KMS-11 (cell line): ENCODE measurements around the gene TARS3.

Experiments used
- H2AFZ ChIP-seq: fragments of 200-600 bp; sonication (generic); 2 replicates; pipeline ENCODE4 v1.6.1; 2016; ENCODE audit warnings: antibody characterized with exemption, mixed run types, low read depth
- H3K27ac ChIP-seq: fragments of 200-600 bp; sonication (generic); 2 replicates; pipeline ENCODE4 v1.6.1; 2016; ENCODE audit warnings: mild to moderate bottlenecking, mixed run types
- H3K27me3 ChIP-seq: fragments of 200-600 bp; sonication (generic); 2 replicates; pipeline ENCODE4 v1.6.1; 2017; ENCODE audit warnings: mild to moderate bottlenecking, low read depth, mixed run types, moderate library complexity; ENCODE audit not compliant: insufficient read depth
- H3K36me3 ChIP-seq: fragments of 200-600 bp; sonication (generic); 2 replicates; pipeline ENCODE4 v1.6.1; 2017; ENCODE audit warnings: mild to moderate bottlenecking, mixed run types; ENCODE audit not compliant: insufficient read depth
- H3K4me1 ChIP-seq: fragments of 200-600 bp; sonication (generic); 2 replicates; pipeline ENCODE4 v1.6.1; 2016; ENCODE audit warnings: mild to moderate bottlenecking, low read depth, mixed run types; ENCODE audit not compliant: poor library complexity, severe bottlenecking
- H3K4me2 ChIP-seq: fragments of 200-600 bp; sonication (generic); 2 replicates; pipeline ENCODE4 v1.7.0; 2016; ENCODE audit warnings: mild to moderate bottlenecking, mixed run types
- H3K4me3 ChIP-seq: fragments of 200-600 bp; sonication (generic); IDR thresholded peaks from 2 replicates; pipeline ENCODE4 v1.6.1; 2017; ENCODE audit warnings: low read depth, low read length, mixed read lengths; ENCODE audit not compliant: insufficient read depth
- H3K79me2 ChIP-seq: fragments of 200-600 bp; sonication (generic); 2 replicates; pipeline ENCODE4 v1.6.1; 2016; ENCODE audit warnings: low read depth, mixed run types; ENCODE audit not compliant: insufficient read depth
- H3K9ac ChIP-seq: fragments of 200-600 bp; sonication (generic); 2 replicates; pipeline ENCODE4 v1.6.1; 2016; ENCODE audit warnings: mild to moderate bottlenecking, mixed run types
- H4K20me1 ChIP-seq: fragments of 200-600 bp; sonication (generic); 2 replicates; pipeline ENCODE4 v1.6.1; 2016; ENCODE audit warnings: mild to moderate bottlenecking, mixed run types; ENCODE audit not compliant: insufficient read depth
- TF ChIP-seq, protein P1 (sequence below): fragments of 200-600 bp; sonication (generic); conservative IDR thresholded peaks from 2 replicates; pipeline ENCODE4 v1.6.1; 2017; ENCODE audit warnings: low read depth, mild to moderate bottlenecking, antibody characterized with exemption, low read length, moderate library complexity, mixed read lengths

TARS3 gene

DNA sequence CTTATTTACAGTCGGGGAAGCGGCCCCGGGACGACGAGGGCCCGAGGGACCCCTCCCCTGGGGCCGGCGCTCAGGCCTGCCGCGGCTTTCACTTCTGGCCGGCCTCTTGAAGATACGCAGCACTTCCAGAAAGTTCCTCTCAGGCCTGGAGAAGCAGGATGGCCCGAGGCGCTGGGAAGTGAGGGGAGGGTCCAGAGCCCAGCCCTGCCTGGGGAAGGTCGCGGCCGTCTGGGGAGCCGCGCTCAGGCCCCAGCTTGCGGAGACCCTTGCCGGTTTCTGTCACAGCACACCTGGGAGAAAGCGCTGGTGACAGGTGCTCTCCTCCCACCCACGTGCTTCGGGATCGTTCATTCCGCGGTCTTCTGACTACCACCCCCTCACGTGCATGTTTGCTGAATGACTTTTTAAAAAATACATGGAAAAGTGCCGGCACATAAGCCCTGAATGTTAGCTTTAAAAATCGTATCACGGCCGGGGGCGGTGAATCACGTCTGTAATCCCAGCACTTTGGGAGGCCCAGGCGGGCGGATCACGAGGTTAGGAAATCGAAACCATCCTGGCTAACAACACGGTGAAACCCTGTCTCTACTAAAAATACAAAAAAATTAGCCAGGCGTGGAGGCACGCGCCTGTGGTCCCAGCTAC lies 71.4 kb downstream of the TARS3 start:
- H4K20me1 ChIP-seq = no peaks in the 10 kb centered on the region
- H3K4me3 ChIP-seq = no peak overlapping the region
- H3K27me3 ChIP-seq = no peaks in the 10 kb centered on the region
- H3K4me2 ChIP-seq = peak overlapping the region; percentile 88
- peaks cover 44% of the 10 kb centered on the region for H3K4me1 ChIP-seq
- peak overlapping the region; percentile 82 for H3K27ac ChIP-seq
- H3K36me3 ChIP-seq = peaks cover 5% of the 10 kb centered on the region; the same call in 1 of the 2 replicates
- H2AFZ ChIP-seq = peak overlapping the region; percentile 81
- H3K9ac ChIP-seq = peak overlapping the region; percentile 77
- H3K79me2 ChIP-seq = peaks cover 44% of the 10 kb centered on the region
- TF ChIP-seq, protein P1, sequence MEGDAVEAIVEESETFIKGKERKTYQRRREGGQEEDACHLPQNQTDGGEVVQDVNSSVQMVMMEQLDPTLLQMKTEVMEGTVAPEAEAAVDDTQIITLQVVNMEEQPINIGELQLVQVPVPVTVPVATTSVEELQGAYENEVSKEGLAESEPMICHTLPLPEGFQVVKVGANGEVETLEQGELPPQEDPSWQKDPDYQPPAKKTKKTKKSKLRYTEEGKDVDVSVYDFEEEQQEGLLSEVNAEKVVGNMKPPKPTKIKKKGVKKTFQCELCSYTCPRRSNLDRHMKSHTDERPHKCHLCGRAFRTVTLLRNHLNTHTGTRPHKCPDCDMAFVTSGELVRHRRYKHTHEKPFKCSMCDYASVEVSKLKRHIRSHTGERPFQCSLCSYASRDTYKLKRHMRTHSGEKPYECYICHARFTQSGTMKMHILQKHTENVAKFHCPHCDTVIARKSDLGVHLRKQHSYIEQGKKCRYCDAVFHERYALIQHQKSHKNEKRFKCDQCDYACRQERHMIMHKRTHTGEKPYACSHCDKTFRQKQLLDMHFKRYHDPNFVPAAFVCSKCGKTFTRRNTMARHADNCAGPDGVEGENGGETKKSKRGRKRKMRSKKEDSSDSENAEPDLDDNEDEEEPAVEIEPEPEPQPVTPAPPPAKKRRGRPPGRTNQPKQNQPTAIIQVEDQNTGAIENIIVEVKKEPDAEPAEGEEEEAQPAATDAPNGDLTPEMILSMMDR = no peak

- Histone ChIP-seq H3K27me3 (no peaks in the 10 kb centered on the region), H3K9ac (peak within 1 kb of the TSS; percentile 77), H4K20me1 (no peaks in the 10 kb centered on the region), H3K27ac (peak within 1 kb of the TSS; percentile 82), H3K4me2 (peak within 1 kb of the TSS; percentile 88), H3K36me3 (peaks cover 5% of the 10 kb centered on the region; the same call in 1 of the 2 replicates), H3K4me3 (peak within 1 kb of the TSS; percentile 40), H2AFZ (peak within 1 kb of the TSS; percentile 81), H3K79me2 (peaks cover 51% of the 10 kb centered on the region), H3K4me1 (peaks cover 37% of the 10 kb centered on the region)
- TF ChIP-seq, protein P1 = peak; percentile 62
These were observed 72.0 kb downstream of the TARS3 start, which contains the start of gene TM2D3 for GRCh38 chr15:101652098-101652785. Gene TM2D3 (minus strand): TSS chr15:101652381. CDS start chr15:101652361, 20 bp downstream.

DNA sequence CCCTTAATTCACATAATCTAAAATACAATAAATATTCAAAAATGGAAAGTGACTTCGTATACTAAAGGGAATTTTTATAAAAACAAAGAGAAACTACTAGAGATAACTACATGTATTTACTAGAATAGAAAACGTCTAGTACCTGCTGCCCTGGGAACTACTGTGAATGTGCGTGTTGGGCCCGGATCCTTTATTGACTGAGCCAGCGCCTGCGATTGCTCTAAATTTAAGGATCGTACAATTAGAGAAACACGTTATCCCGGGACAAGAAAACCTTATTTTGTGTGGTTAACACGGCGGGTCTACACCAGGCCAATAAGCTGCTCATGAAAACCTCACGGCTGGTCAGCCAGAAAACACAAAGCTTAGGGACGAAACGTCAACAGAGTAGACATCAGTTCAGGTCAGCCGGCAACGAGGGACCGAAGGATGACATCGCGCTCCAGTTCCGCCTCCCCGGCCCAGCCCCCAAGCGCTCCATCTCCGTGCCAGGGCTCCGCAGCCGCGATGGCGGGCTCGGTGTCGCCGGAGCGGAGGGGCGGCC lies 72.6 kb downstream of the TARS3 start:
- Histone ChIP-seq H3K27ac (peak overlapping the region; percentile 82), H3K4me3 (peak overlapping the region; percentile 40), H3K4me2 (peak overlapping the region; percentile 67), H3K9ac (peak overlapping the region; percentile 77), H3K79me2 (peaks cover 55% of the 10 kb centered on the region), H3K27me3 (no peaks in the 10 kb centered on the region), H3K4me1 (peaks cover 35% of the 10 kb centered on the region), H3K36me3 (peaks cover 5% of the 10 kb centered on the region; the same call in 1 of the 2 replicates), H2AFZ (peak overlapping the region; percentile 81), H4K20me1 (no peaks in the 10 kb centered on the region)
- TF ChIP-seq, protein P1 = no peak

- Histone ChIP-seq H2AFZ (no peak overlapping the region), H3K4me3 (no peak overlapping the region), H3K4me2 (peak overlapping the region; percentile 67), H3K36me3 (peaks cover 8% of the 10 kb centered on the region; the same call in 1 of the 2 replicates), H3K27me3 (no peaks in the 10 kb centered on the region), H3K9ac (peak overlapping the region; percentile 77; the same call in 1 of the 2 replicates), H3K4me1 (peaks cover 35% of the 10 kb centered on the region), H3K27ac (no peak overlapping the region), H4K20me1 (no peaks in the 10 kb centered on the region), H3K79me2 (peaks cover 57% of the 10 kb centered on the region)
- TF ChIP-seq, protein P1 = no peak
These were observed 74.1 kb downstream of the TARS3 start for GRCh38 chr15:101650145-101650544.
